ENCODE results near the gene COPZ2. TPM values are rescaled to one million over a fixed set of nuclear protein-coding genes. Genes with fewer than 3 reads are reported as not detected.
A peak's percentile ranks its signal among the peaks of the same experiment; 100 is the strongest.

The COPZ2 gene
- total RNA-seq, 2 donors from 2014 or later, result 7.0 to 43.5 TPM

GRCh38 chr17:47994724-47995123 is 42.9 kb downstream of the COPZ2 start:
- peaks cover 27% of the 10 kb centered on the region for H3K4me1 ChIP-seq
- intact Hi-C loops (cut with DNase I), result no loop called here
- peak overlapping the region in 2 of 4 donors; percentile 70 to 78 for H3K27ac ChIP-seq
- ATAC-seq (no peak), DNase-seq (no peak)
- 86 to 100% methylated on average over 2 to 4 of the region's 4 CpGs for WGBS, 2 donors
- no peak overlapping the region for H3K4me3 ChIP-seq
- TF ChIP-seq POLR2A (IDR thresholded peaks at IDR 0.05) (no peak), CTCF (IDR thresholded peaks at IDR 0.05) (no peak)
- no peaks in the 10 kb centered on the region for H3K9me3 ChIP-seq
- H3K27me3 ChIP-seq, result no peaks in the 10 kb centered on the region
- no peaks in the 10 kb centered on the region for H3K36me3 ChIP-seq (replicated peaks in 1 of 2; ENCODE audit: insufficient read depth in 1 of 2, low read depth in 2 of 2)

GRCh38 chr17:47993964-47994363 is 43.6 kb downstream of the COPZ2 start:
- no peak overlapping the region for H3K4me3 ChIP-seq
- peaks cover 27% of the 10 kb centered on the region for H3K4me1 ChIP-seq
- no peaks in the 10 kb centered on the region for H3K9me3 ChIP-seq
- intact Hi-C loops (cut with DNase I), result no loop called here
- TF ChIP-seq POLR2A (IDR thresholded peaks at IDR 0.05), result no peak
- TF ChIP-seq CTCF (IDR thresholded peaks at IDR 0.05), result no peak
- no peaks in the 10 kb centered on the region for H3K36me3 ChIP-seq (replicated peaks in 1 of 2; ENCODE audit: insufficient read depth in 1 of 2, low read depth in 2 of 2)
- ATAC-seq (peak; percentile 36), DNase-seq (peak in 2 of 4 donors; percentile 28 to 64)
- peak overlapping the region in 3 of 4 donors; percentile 24 to 78 (median 70) for H3K27ac ChIP-seq
- 55 to 62% methylated on average over 5 of the region's 5 CpGs for WGBS, 2 donors
- no peaks in the 10 kb centered on the region for H3K27me3 ChIP-seq

- Histone ChIP-seq H3K4me1 (peaks cover 27% of the 10 kb centered on the region), H3K4me3 (no peak overlapping the region), H3K9me3 (no peaks in the 10 kb centered on the region), H3K27me3 (no peaks in the 10 kb centered on the region), H3K27ac (peak overlapping the region in 1 of 4 donors; percentile 70), H3K36me3 (replicated peaks in 1 of 2; ENCODE audit: insufficient read depth in 1 of 2, low read depth in 2 of 2) (no peaks in the 10 kb centered on the region)
- DNase-seq, result no peak
- TF ChIP-seq CTCF (IDR thresholded peaks at IDR 0.05), result no peak
- no peak for TF ChIP-seq POLR2A (IDR thresholded peaks at IDR 0.05)
- intact Hi-C loops (cut with DNase I), result no loop called here
- WGBS, 2 donors, result 63 to 70% methylated on average over 8 to 9 of the region's 9 CpGs
- ATAC-seq, result no peak
Measured at GRCh38 chr17:47993031-47993564, 44.5 kb downstream of the COPZ2 start.

- H3K4me3 ChIP-seq, result no peak overlapping the region
- no peaks in the 10 kb centered on the region for H3K36me3 ChIP-seq (replicated peaks in 1 of 2; ENCODE audit: insufficient read depth in 1 of 2, low read depth in 2 of 2)
- peaks cover 32% of the 10 kb centered on the region for H3K4me1 ChIP-seq
- H3K27me3 ChIP-seq, result no peaks in the 10 kb centered on the region
- 51 to 55% methylated on average over 4 of the region's 4 CpGs for WGBS, 2 donors
- ATAC-seq (no peak), DNase-seq (no peak)
- no peaks in the 10 kb centered on the region for H3K9me3 ChIP-seq
- TF ChIP-seq POLR2A (IDR thresholded peaks at IDR 0.05) (no peak), CTCF (IDR thresholded peaks at IDR 0.05) (no peak)
- intact Hi-C loops (cut with DNase I), result no loop called here
- no peak overlapping the region for H3K27ac ChIP-seq
Measured at GRCh38 chr17:47992216-47992615, 45.4 kb downstream of the COPZ2 start.
